HG03025 (cell line): ENCODE measurements around the gene TENT4A.

ENCODE experiments used
- ATAC-seq: cut with Tn5 transposase; IDR thresholded peaks from one replicate; pipeline ENCODE4 v1.9.1; 2021; ENCODE audit warnings: mild to moderate bottlenecking, moderate library complexity; ENCODE audit not compliant: unreplicated experiment, low FRiP score

Gene TENT4A

GRCh38 chr5:6790346-6790865 is 77.2 kb downstream of the TENT4A start:
- no peak for ATAC-seq

- no peak for ATAC-seq
Measured at GRCh38 chr5:6791031-6791430, 77.8 kb downstream of the TENT4A start.

GRCh38 chr5:6792376-6792775 is 79.1 kb downstream of the TENT4A start:
- ATAC-seq = no peak

DNA sequence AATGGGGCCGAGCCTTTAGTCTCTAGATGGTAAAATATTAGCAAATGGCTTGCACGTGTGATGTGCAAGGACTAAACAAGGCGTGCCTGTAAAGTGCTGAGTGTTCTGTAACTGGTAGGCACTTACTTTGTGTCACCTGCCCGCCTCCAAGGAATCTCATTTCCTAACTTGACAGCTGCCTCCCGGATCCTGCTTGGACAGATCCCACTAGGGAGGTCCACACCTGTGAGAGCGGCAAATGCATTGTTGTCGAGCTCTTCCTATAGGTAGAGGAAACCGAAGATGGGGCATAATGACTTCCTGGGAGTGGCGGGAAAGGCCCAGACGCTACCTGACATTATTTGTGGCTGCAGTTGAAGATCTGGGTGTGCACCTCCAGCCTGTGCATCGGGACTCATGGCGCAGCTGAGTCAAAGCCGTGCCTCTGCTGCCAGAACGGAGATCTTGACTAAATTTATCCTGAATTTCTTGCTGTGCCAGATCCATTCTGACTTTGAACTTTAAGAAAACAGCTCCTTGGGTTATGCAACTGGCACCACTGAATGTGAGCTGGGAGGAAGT is 79.8 kb downstream of the TENT4A start:
- no peak for ATAC-seq

GRCh38 chr5:6801236-6801635 is 88.0 kb downstream of the TENT4A start:
- ATAC-seq = no peak

- no peak for ATAC-seq
Measured at GRCh38 chr5:6803981-6804550, 90.8 kb downstream of the TENT4A start.

DNA sequence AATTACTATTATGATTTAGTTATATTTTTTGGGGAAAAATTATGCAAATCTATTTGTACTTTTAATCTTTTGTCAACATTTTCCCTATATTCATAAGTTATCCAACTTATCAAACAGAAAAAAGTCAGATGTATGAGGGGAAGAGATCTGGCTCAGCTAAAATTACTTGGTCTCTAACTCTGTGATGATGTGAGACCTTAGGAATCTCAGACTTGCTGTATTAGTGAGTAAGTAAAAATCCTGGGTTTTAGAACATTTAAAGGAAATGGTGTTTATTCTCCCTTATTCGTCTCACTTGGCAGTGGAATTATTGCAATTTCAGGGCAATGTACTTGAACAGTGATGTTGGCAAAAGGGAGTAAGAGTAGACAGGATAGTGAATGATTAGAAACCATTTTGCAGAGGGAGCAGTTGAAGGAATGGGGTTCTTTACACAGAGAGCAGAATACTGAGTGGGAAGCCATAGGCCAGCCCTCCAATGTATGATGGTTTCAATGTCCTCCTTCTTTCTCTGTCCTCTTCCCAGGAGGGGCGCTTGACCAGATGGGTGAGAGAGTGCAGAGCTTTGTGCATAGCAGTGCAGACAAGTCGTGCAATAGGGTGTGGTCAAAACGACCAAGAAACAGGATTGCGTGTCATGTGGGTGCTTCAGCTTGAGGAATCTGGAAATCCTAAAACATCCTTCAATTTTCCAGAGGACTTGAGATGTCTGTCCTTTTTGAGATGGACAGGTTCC is 91.7 kb downstream of the TENT4A start:
- no peak for ATAC-seq

- ATAC-seq = no peak
Measured at GRCh38 chr5:6805841-6806240, 92.6 kb downstream of the TENT4A start.
